ENCODE results near the gene EVPL. TPM values are rescaled to one million over a fixed set of nuclear protein-coding genes. Genes with fewer than 3 reads are reported as not detected.
"Not testable (repeated sequence)": the region's sequence is repeated elsewhere in the genome, so short reads cannot be mapped to it uniquely, and the experiment has no call there.

EVPL gene
- total RNA-seq, 1 experiment from 2014 or later: 7.7 TPM

GRCh38 chr17:76048711-76049110 is 21.6 kb upstream of the EVPL start:
- Mint-ChIP-seq H3K4me1 (ENCODE audit: insufficient read depth, unreplicated experiment) (peaks cover 6% of the 10 kb centered on the region), H3K27ac (ENCODE audit: low read depth, unreplicated experiment) (peak overlapping the region; percentile 27), H3K9me3 (ENCODE audit: unreplicated experiment) (no peaks in the 10 kb centered on the region), H3K36me3 (ENCODE audit: insufficient read depth, unreplicated experiment) (peaks cover 89% of the 10 kb centered on the region), H3K4me3 (ENCODE audit: unreplicated experiment) (no peak overlapping the region), H3K27me3 (ENCODE audit: insufficient read depth, unreplicated experiment) (no peaks in the 10 kb centered on the region)
- BruUV-seq (replicated peaks): no TSS peak
- ChIA-PET POLR2A (interaction anchor here (1.1 kb wide), 1 partner anchor 9 kb away, joined by 4 read pairs; no protein-coding TSS in a partner anchor), CTCF (interaction anchor here (0.5 kb wide), 1 partner anchor 49 kb away, joined by 3 read pairs; no protein-coding TSS in a partner anchor)
- intact Hi-C loops (cut with micrococcal nuclease): no loop called here
- no peak for TF ChIP-seq CTCF (IDR thresholded peaks at IDR 0.05; ENCODE audit: unreplicated experiment)
- DNase-seq (ENCODE audit: unreplicated experiment): no peak

- no peaks in the 10 kb centered on the region for H3K9me3 Mint-ChIP-seq (ENCODE audit: unreplicated experiment)
- no peaks in the 10 kb centered on the region for H3K4me1 Mint-ChIP-seq (ENCODE audit: insufficient read depth, unreplicated experiment)
- no peak for TF ChIP-seq CTCF (IDR thresholded peaks at IDR 0.05; ENCODE audit: unreplicated experiment)
- H3K27ac Mint-ChIP-seq (ENCODE audit: low read depth, unreplicated experiment): no peak overlapping the region
- ChIA-PET CTCF (interaction anchor here (1.1 kb wide), 1 partner anchor 15 kb away, joined by 5 read pairs; no protein-coding TSS in a partner anchor), POLR2A (no interaction called here)
- H3K4me3 Mint-ChIP-seq (ENCODE audit: unreplicated experiment): no peak overlapping the region
- no TSS peak for BruUV-seq (replicated peaks)
- H3K27me3 Mint-ChIP-seq (ENCODE audit: insufficient read depth, unreplicated experiment): no peaks in the 10 kb centered on the region
- no peak for DNase-seq (ENCODE audit: unreplicated experiment)
- peaks cover 89% of the 10 kb centered on the region for H3K36me3 Mint-ChIP-seq (ENCODE audit: insufficient read depth, unreplicated experiment)
- intact Hi-C loops (cut with micrococcal nuclease): no loop called here
Measured at GRCh38 chr17:76048025-76048605, 21.0 kb upstream of the EVPL start.

GRCh38 chr17:76046064-76046463 is 19.0 kb upstream of the EVPL start:
- no TSS peak for BruUV-seq (replicated peaks)
- Mint-ChIP-seq H3K36me3 (ENCODE audit: insufficient read depth, unreplicated experiment) (peaks cover 93% of the 10 kb centered on the region), H3K9me3 (ENCODE audit: unreplicated experiment) (no peaks in the 10 kb centered on the region), H3K27ac (ENCODE audit: low read depth, unreplicated experiment) (no peak overlapping the region), H3K4me1 (ENCODE audit: insufficient read depth, unreplicated experiment) (no peaks in the 10 kb centered on the region), H3K4me3 (ENCODE audit: unreplicated experiment) (no peak overlapping the region), H3K27me3 (ENCODE audit: insufficient read depth, unreplicated experiment) (no peaks in the 10 kb centered on the region)
- intact Hi-C loops (cut with micrococcal nuclease): no loop called here
- CTCF ChIA-PET: interaction anchor here (0.7 to 1.8 kb wide), 2 partner anchors 10 to 40 kb away, joined by 3 to 4 read pairs; no protein-coding TSS in a partner anchor
- no peak for TF ChIP-seq CTCF (IDR thresholded peaks at IDR 0.05; ENCODE audit: unreplicated experiment)
- POLR2A ChIA-PET: interaction anchor here (0.5 to 0.9 kb wide), 3 partner anchors 11 to 67 kb away, joined by 3 read pairs; partner anchors contain the start of genes ACOX1 and TEN1
- no peak for DNase-seq (ENCODE audit: unreplicated experiment)

DNA sequence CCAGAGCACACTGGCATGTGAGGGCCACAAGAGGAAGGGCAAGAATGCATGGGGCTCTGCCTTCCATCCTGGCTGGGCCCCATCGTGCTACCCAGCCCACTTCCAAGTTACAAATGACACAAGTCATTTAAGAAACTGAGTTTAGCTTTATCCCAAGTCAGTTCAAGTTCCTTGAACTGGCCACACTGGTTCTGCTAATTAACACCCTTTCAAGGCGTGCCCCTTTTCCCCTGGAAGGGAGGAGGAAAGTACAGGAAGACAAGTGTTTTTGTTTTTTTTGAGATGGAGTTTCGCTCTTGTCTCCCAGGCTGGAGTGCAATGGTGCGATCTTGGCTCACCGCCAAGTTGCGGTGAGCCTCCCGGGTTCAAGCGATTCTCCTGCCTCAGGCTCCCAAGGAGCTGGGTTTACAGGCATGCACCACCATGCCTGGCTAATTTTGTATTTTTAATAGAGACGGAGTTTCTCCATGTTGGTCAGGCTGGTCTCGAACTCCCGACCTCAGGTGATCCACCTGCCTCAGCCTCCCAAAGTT is 17.4 kb upstream of the EVPL start:
- H3K4me3 Mint-ChIP-seq (ENCODE audit: unreplicated experiment); intact Hi-C loops (cut with micrococcal nuclease); H3K9me3 Mint-ChIP-seq (ENCODE audit: unreplicated experiment): not testable (repeated sequence)

DNA sequence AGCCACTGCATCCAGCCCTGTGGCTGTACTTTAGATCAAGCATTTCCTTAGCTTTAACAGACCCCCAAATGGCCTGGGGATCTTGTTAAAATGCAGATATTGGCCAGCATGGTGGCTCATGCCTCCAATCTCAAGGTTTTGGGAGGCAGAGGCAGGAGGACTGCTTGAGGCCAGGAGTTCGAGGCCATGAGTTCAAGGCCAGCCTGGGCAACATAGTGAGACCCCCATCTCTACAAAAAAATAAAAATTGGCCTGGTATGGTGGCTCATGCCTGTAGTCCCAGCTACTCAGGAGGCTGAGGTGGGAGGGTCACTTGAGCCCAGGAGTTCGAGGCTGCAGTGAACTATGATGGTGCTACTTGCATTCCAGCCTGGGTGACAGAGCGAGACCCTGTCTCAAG is 15.8 kb upstream of the EVPL start:
- H3K27me3 Mint-ChIP-seq (ENCODE audit: insufficient read depth, unreplicated experiment); H3K4me3 Mint-ChIP-seq (ENCODE audit: unreplicated experiment); intact Hi-C loops (cut with micrococcal nuclease); H3K27ac Mint-ChIP-seq (ENCODE audit: low read depth, unreplicated experiment); DNase-seq (ENCODE audit: unreplicated experiment); H3K4me1 Mint-ChIP-seq (ENCODE audit: insufficient read depth, unreplicated experiment); H3K9me3 Mint-ChIP-seq (ENCODE audit: unreplicated experiment); BruUV-seq (replicated peaks); POLR2A ChIA-PET: not testable (repeated sequence)
- CTCF ChIA-PET: interaction anchor here (0.9 to 3.8 kb wide), 2 partner anchors 15 to 29 kb away, joined by 6 to 11 read pairs; no protein-coding TSS in a partner anchor
- peaks cover 88% of the 10 kb centered on the region for H3K36me3 Mint-ChIP-seq (ENCODE audit: insufficient read depth, unreplicated experiment)

More for the DNA sequence above, 17.4 kb upstream of the EVPL start:
- CTCF ChIA-PET; POLR2A ChIA-PET; H3K4me1 Mint-ChIP-seq (ENCODE audit: insufficient read depth, unreplicated experiment); H3K27me3 Mint-ChIP-seq (ENCODE audit: insufficient read depth, unreplicated experiment); BruUV-seq (replicated peaks); H3K27ac Mint-ChIP-seq (ENCODE audit: low read depth, unreplicated experiment); DNase-seq (ENCODE audit: unreplicated experiment): not testable (repeated sequence)
- peaks cover 88% of the 10 kb centered on the region for H3K36me3 Mint-ChIP-seq (ENCODE audit: insufficient read depth, unreplicated experiment)
